OCI-LY3 (cell line): ENCODE data around the gene RNF220.
A peak's percentile ranks its signal among the peaks of the same experiment; 100 is the strongest.

Experiments used
- H2AFZ ChIP-seq: fragments of 200-600, 300-600 bp; shearing (Covaris generic); 2 replicates; pipeline ENCODE4 v1.6.0; 2014; ENCODE audit warnings: antibody characterized with exemption, low read depth, low read length
- H3K27ac ChIP-seq: fragments of 200-600, 300-600 bp; sonication (generic); 2 replicates; pipeline ENCODE4 v1.5.1; 2014; ENCODE audit warnings: mild to moderate bottlenecking, low read length, moderate library complexity, mixed read lengths
- H3K27me3 ChIP-seq: fragments of 200-600, 300-600 bp; sonication (generic); 2 replicates; pipeline ENCODE4 v1.6.1; 2014; ENCODE audit warnings: low read depth, low read length, mixed read lengths
- H3K36me3 ChIP-seq: fragments of 200-600, 300-600 bp; sonication (generic); replicated peaks from 2 replicates; pipeline ENCODE3; 2014; ENCODE audit warnings: low read depth, low read length, mixed read lengths
- H3K4me1 ChIP-seq: fragments of 300-600, 200-600 bp; sonication (generic); 2 replicates; pipeline ENCODE4 v1.6.1; 2014; ENCODE audit warnings: low read length, mixed read lengths
- H3K4me2 ChIP-seq: fragments of 200-600, 300-600 bp; sonication (generic); 2 replicates; pipeline ENCODE4 v1.6.1; 2014; ENCODE audit warnings: low read length, mixed read lengths
- H3K4me3 ChIP-seq: fragments of 300-600, 200-600 bp; sonication (generic); 2 replicates; pipeline ENCODE4 v1.5.1; 2014; ENCODE audit warnings: antibody characterized with exemption, mild to moderate bottlenecking, low read length, moderate library complexity
- H3K79me2 ChIP-seq: fragments of 300-600, 200-600 bp; shearing (Covaris generic); 2 replicates; pipeline ENCODE4 v1.6.1; 2014; ENCODE audit warnings: mild to moderate bottlenecking, low read length, mixed read lengths
- H3K9ac ChIP-seq: fragments of 300-600, 200-600 bp; shearing (Covaris generic); 2 replicates; pipeline ENCODE4 v1.6.0; 2014; ENCODE audit warnings: mild to moderate bottlenecking, low read length, moderate library complexity
- H3K9me3 ChIP-seq: fragments of 200-600, 300-600 bp; shearing (Covaris generic); 2 replicates; pipeline ENCODE4 v1.6.1; 2014; ENCODE audit warnings: low read length, mixed read lengths; ENCODE audit not compliant: insufficient read depth
- H4K20me1 ChIP-seq: fragments of 200-600, 300-600 bp; sonication (generic); 2 replicates; pipeline ENCODE4 v1.6.1; 2016; ENCODE audit warnings: low read length, mixed read lengths; ENCODE audit not compliant: insufficient read depth
- CTCF ChIP-seq: fragments of 200-600, 300-600 bp; sonication (generic); IDR thresholded peaks from 2 replicates; pipeline ENCODE4 v1.5.1; 2014; ENCODE audit warnings: antibody characterized with exemption, low read length, low read depth
- EZH2phosphoT487 ChIP-seq: fragments of 200-600 bp; shearing (Covaris generic); IDR thresholded peaks from 2 replicates; pipeline ENCODE4 v1.6.1; 2018; ENCODE audit warnings: antibody characterized with exemption, mixed run types, low read depth

Gene RNF220

GRCh38 chr1:44464361-44464760 is 59.3 kb downstream of the RNF220 start:
- Histone ChIP-seq H3K27me3 (no peaks in the 10 kb centered on the region), H2AFZ (no peak overlapping the region), H3K79me2 (no peaks in the 10 kb centered on the region), H3K4me1 (no peaks in the 10 kb centered on the region), H3K36me3 (no peaks in the 10 kb centered on the region), H3K9me3 (no peaks in the 10 kb centered on the region), H3K4me3 (no peak overlapping the region), H4K20me1 (no peaks in the 10 kb centered on the region), H3K4me2 (no peak overlapping the region), H3K27ac (no peak overlapping the region), H3K9ac (no peak overlapping the region)
- no peak for TF ChIP-seq CTCF
- TF ChIP-seq EZH2phosphoT487 = no peak

DNA sequence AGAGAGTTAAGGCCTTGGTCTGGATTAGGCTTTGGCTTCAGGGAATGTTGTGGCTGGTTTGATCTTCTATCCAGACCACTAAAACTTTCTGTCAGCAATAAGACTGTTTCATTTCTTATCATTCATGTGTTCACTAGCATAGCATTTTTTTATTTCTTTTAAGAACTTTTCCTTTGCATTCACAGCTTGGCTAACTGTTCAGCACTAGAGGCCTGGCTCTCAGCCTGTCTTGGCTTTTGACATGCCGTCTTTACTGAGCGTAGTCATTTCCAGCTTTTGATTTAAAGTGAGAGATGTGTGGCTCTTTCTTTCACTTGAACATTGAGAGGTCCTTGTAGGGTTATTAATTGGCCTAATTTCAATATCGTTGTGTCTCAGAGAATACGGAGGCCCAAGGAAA is 62.5 kb downstream of the RNF220 start:
- Histone ChIP-seq H4K20me1 (no peaks in the 10 kb centered on the region), H3K79me2 (no peaks in the 10 kb centered on the region), H3K36me3 (no peaks in the 10 kb centered on the region), H3K27ac (no peak overlapping the region), H3K27me3 (no peaks in the 10 kb centered on the region), H2AFZ (no peak overlapping the region), H3K9ac (no peak overlapping the region), H3K4me2 (no peak overlapping the region), H3K9me3 (no peaks in the 10 kb centered on the region), H3K4me1 (peaks cover 4% of the 10 kb centered on the region; the same call in 1 of the 2 replicates), H3K4me3 (no peak overlapping the region)
- no peak for TF ChIP-seq CTCF
- no peak for TF ChIP-seq EZH2phosphoT487

- H3K4me1 ChIP-seq = peaks cover 10% of the 10 kb centered on the region
- TF ChIP-seq CTCF (no peak), EZH2phosphoT487 (no peak)
Measured at GRCh38 chr1:44471911-44472453, 66.9 kb downstream of the RNF220 start.

DNA sequence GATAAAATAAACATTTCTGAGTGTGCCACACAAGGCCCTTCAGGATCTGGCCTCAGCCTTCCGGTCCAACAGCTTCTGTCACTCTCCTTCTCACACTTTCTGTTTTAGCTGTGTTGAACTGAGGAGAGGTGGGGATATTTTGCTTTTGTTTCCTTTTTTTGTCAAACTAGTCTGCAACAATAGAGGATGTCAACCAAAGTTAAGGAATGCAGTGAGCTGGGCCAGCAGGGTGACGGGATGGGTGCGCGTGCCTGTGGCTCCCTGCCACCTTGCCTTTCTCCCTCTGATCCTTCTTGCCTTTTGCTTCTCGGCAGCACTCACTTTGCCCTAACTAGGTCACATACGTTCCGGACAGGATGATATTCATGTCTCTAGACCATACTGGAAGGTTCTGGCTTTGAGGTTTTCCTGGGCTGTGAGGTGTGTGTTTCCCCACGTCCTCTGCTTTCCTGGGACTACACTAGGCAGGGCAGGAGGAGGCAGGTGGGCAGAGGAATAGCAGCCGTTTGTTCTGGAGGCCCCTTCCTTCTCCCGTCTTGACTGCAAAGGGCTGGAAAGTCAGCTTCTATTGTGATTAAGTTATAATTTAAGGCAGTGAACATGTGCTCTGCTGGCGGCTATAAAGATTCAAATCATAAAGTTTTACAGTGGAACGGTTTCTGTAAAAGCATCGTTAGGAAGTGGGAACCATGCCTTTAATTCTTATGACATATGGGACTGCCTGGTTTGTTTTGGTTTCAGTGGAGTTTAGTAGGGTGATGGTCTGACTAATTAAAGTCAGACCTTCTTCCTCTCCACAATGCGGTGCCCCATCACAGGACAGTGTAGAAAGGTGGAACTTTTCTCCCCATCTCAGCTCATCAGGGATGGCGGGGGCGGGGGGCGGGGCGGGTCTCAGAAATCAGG is 67.8 kb downstream of the RNF220 start:
- TF ChIP-seq EZH2phosphoT487 (no peak), CTCF (no peak)
- Histone ChIP-seq H3K4me1 (peaks cover 10% of the 10 kb centered on the region), H3K4me2 (peak overlapping the region; percentile 13), H2AFZ (no peak overlapping the region), H3K27me3 (no peaks in the 10 kb centered on the region), H3K9me3 (no peaks in the 10 kb centered on the region), H3K4me3 (no peak overlapping the region), H4K20me1 (no peaks in the 10 kb centered on the region), H3K9ac (no peak overlapping the region), H3K27ac (no peak overlapping the region), H3K36me3 (no peaks in the 10 kb centered on the region), H3K79me2 (no peaks in the 10 kb centered on the region)

More at GRCh38 chr1:44471911-44472453, 66.9 kb downstream of the RNF220 start:
- H3K9me3 ChIP-seq = no peaks in the 10 kb centered on the region
- H3K4me3 ChIP-seq = no peak overlapping the region
- no peak overlapping the region for H3K27ac ChIP-seq
- H3K79me2 ChIP-seq = no peaks in the 10 kb centered on the region
- H3K4me2 ChIP-seq = no peak overlapping the region
- no peak overlapping the region for H3K9ac ChIP-seq
- H2AFZ ChIP-seq = no peak overlapping the region
- no peaks in the 10 kb centered on the region for H3K27me3 ChIP-seq
- no peaks in the 10 kb centered on the region for H4K20me1 ChIP-seq
- H3K36me3 ChIP-seq = no peaks in the 10 kb centered on the region
